ENCODE data around the gene RNF103.
A peak's percentile ranks its signal among the peaks of the same experiment; 100 is the strongest.

RNF103 gene

GRCh38 chr2:86562922-86563649, 60.6 kb downstream of the RNF103 start, which contains the start of gene CHMP3:
TSS of gene CHMP3 (minus strand) at chr2:86563443. CDS start at chr2:86563348, 95 bp downstream.
- peak; percentile 96 for DNase-seq

GRCh38 chr2:86562485-86562921, 61.2 kb downstream of the RNF103 start:
- DNase-seq, result no peak

GRCh38 chr2:86557836-86558235, 65.8 kb downstream of the RNF103 start:
- no peak for DNase-seq

GRCh38 chr2:86556508-86556907, 67.2 kb downstream of the RNF103 start:
- no peak for DNase-seq

Measured in CD4-positive, alpha-beta T cell treated with Interleukin-6 for 4 hours (primary cell).